MCF 10A (cell line): ENCODE measurements around the gene OPTC. TPM values are rescaled to one million over a fixed set of nuclear protein-coding genes. Genes with fewer than 3 reads are reported as not detected.

Experiments used
- BruUV-seq: library from RNA; stranded (reverse); fragments of 400-500 nt; replicated peaks from 2 replicates; lab custom pipeline; 2021; lab: Mats Ljungman, UMichigan
- CTCF ChIA-PET: fragments of 300-600 bp; sonication (Branson Sonifier 250); formaldehyde crosslinking; extraction: SDS; loops from one replicate; lab custom pipeline; 2021; ENCODE audit warnings: antibody characterized with exemption, inconsistent platforms; lab: Yijun Ruan, JAX
- POLR2A ChIA-PET: fragments of 300-600, 350-650 bp; sonication (Branson Sonifier 250); formaldehyde crosslinking; extraction: SDS; loops from one replicate; lab custom pipeline; 2020; ENCODE audit warnings: antibody characterized with exemption, inconsistent platforms; lab: Yijun Ruan, JAX
- DNase-seq: peaks from one replicate; pipeline ENCODE4 v3.0.0-alpha.2; 2018; ENCODE audit not compliant: unreplicated experiment
- H3K27ac Mint-ChIP-seq: one replicate; pipeline ENCODE4 v1.8.0; 2022; ENCODE audit warnings: mild to moderate bottlenecking, low read depth, mixed read lengths; ENCODE audit not compliant: unreplicated experiment
- H3K27me3 Mint-ChIP-seq: one replicate; pipeline ENCODE4 v1.8.0; 2022; ENCODE audit warnings: mixed read lengths; ENCODE audit not compliant: insufficient read depth, unreplicated experiment
- H3K36me3 Mint-ChIP-seq: one replicate; pipeline ENCODE4 v1.8.0; 2022; ENCODE audit warnings: mild to moderate bottlenecking, moderate library complexity, mixed read lengths; ENCODE audit not compliant: insufficient read depth, unreplicated experiment
- H3K4me1 Mint-ChIP-seq: one replicate; pipeline ENCODE4 v1.8.0; 2022; ENCODE audit warnings: mixed read lengths; ENCODE audit not compliant: insufficient read depth, unreplicated experiment
- H3K4me3 Mint-ChIP-seq: one replicate; pipeline ENCODE4 v1.8.0; 2022; ENCODE audit warnings: mild to moderate bottlenecking, moderate library complexity, mixed read lengths; ENCODE audit not compliant: unreplicated experiment
- H3K9me3 Mint-ChIP-seq: one replicate; pipeline ENCODE4 v1.8.0; 2022; ENCODE audit warnings: mixed read lengths; ENCODE audit not compliant: unreplicated experiment
- intact Hi-C: fragments of 100-400 bp; cut with micrococcal nuclease; formaldehyde crosslinking; loops from 2 replicates; pipeline ENCODE4 v1.14.1; 2022
- total RNA-seq: library from RNA; stranded (reverse); gene quantifications from 2 replicates; pipeline ENCODE4 v1.2.3, GENCODE V29; 2022
- TF ChIP-seq, protein P1 (sequence below): fragments of 200-600 bp; IDR thresholded peaks from one replicate; pipeline ENCODE4 v1.8.0; 2022; ENCODE audit warnings: antibody characterized with exemption, mild to moderate bottlenecking; ENCODE audit not compliant: unreplicated experiment

OPTC gene
- total RNA-seq, 1 experiment from 2014 or later, result not detected

- no TSS peak for BruUV-seq
- ChIA-PET POLR2A (no interaction called here), CTCF (interaction anchor here (0.5 to 38.6 kb wide), 7 partner anchors 11 to 384 kb away, joined by 3 to 981 read pairs (median 5); no protein-coding TSS in a partner anchor)
- no peak overlapping the region for H3K27ac Mint-ChIP-seq
- no peak for DNase-seq
- peaks cover 49% of the 10 kb centered on the region for H3K27me3 Mint-ChIP-seq
- H3K4me3 Mint-ChIP-seq, result no peak overlapping the region
- H3K36me3 Mint-ChIP-seq, result no peaks in the 10 kb centered on the region
- intact Hi-C loops, result loop anchor here (2.0 kb wide), 1 partner anchor 19 kb away; no protein-coding TSS in a partner anchor
- peaks cover 28% of the 10 kb centered on the region for H3K4me1 Mint-ChIP-seq
- H3K9me3 Mint-ChIP-seq, result no peaks in the 10 kb centered on the region
- TF ChIP-seq, protein P1, sequence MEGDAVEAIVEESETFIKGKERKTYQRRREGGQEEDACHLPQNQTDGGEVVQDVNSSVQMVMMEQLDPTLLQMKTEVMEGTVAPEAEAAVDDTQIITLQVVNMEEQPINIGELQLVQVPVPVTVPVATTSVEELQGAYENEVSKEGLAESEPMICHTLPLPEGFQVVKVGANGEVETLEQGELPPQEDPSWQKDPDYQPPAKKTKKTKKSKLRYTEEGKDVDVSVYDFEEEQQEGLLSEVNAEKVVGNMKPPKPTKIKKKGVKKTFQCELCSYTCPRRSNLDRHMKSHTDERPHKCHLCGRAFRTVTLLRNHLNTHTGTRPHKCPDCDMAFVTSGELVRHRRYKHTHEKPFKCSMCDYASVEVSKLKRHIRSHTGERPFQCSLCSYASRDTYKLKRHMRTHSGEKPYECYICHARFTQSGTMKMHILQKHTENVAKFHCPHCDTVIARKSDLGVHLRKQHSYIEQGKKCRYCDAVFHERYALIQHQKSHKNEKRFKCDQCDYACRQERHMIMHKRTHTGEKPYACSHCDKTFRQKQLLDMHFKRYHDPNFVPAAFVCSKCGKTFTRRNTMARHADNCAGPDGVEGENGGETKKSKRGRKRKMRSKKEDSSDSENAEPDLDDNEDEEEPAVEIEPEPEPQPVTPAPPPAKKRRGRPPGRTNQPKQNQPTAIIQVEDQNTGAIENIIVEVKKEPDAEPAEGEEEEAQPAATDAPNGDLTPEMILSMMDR, result no peak
Observed at GRCh38 chr1:203462143-203462542, 31.8 kb upstream of the OPTC start.

- Mint-ChIP-seq H3K9me3 (no peaks in the 10 kb centered on the region), H3K4me3 (no peak overlapping the region), H3K4me1 (peaks cover 28% of the 10 kb centered on the region), H3K27me3 (peaks cover 41% of the 10 kb centered on the region), H3K36me3 (no peaks in the 10 kb centered on the region), H3K27ac (no peak overlapping the region)
- intact Hi-C loops, result loop anchor here (2.0 kb wide), 1 partner anchor 18 kb away; no protein-coding TSS in a partner anchor
- POLR2A ChIA-PET, result interaction anchor here (1.0 to 1.1 kb wide), 2 partner anchors 18 to 53 kb away, joined by 3 to 5 read pairs; no protein-coding TSS in a partner anchor
- CTCF ChIA-PET, result interaction anchor here (0.5 to 38.6 kb wide), 10 partner anchors 16 to 383 kb away, joined by 3 to 981 read pairs (median 5); no protein-coding TSS in a partner anchor
- TF ChIP-seq, protein P1, result no peak
- DNase-seq, result peak; percentile 86
- no TSS peak for BruUV-seq
Observed at GRCh38 chr1:203462878-203463277, 31.1 kb upstream of the OPTC start.

GRCh38 chr1:203463469-203464062 lies 30.4 kb upstream of the OPTC start:
- no peak for DNase-seq
- Mint-ChIP-seq H3K4me3 (no peak overlapping the region), H3K36me3 (no peaks in the 10 kb centered on the region), H3K4me1 (peaks cover 28% of the 10 kb centered on the region), H3K9me3 (no peaks in the 10 kb centered on the region), H3K27me3 (peaks cover 35% of the 10 kb centered on the region), H3K27ac (no peak overlapping the region)
- TF ChIP-seq, protein P1, result no peak
- POLR2A ChIA-PET, result interaction anchor here (0.6 to 2.2 kb wide), 7 partner anchors 17 to 860 kb away, joined by 3 to 5 read pairs (median 3); partner anchors contain the start of gene BTG2
- BruUV-seq, result no TSS peak
- CTCF ChIA-PET, result interaction anchor here (0.5 to 38.6 kb wide), 15 partner anchors 10 to 1897 kb away, joined by 3 to 981 read pairs (median 4); no protein-coding TSS in a partner anchor
- intact Hi-C loops, result loop anchor here (2.0 kb wide), 1 partner anchor 17 kb away; no protein-coding TSS in a partner anchor

DNA sequence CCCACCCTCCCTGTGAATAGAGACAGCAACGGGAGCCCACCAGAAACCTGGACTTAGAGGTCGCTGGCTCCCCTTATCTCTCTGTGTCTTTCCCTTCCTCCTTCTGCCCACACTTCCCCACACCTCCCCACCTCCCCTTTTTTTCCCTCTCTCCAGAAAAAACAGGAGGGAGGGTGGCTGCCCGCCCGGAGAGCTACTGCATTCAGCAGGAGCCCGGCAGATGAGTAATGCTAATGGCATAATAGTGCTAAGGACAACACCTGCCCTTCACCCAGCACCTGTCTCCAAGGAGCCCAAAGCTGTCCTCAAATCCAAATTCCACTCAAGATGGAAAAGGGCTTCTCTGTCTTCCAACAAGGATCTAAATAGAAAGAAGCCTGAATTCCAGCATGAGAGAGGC lies 29.7 kb upstream of the OPTC start:
- Mint-ChIP-seq H3K27me3 (peaks cover 28% of the 10 kb centered on the region), H3K4me1 (peaks cover 28% of the 10 kb centered on the region), H3K9me3 (no peaks in the 10 kb centered on the region), H3K36me3 (no peaks in the 10 kb centered on the region), H3K4me3 (no peak overlapping the region), H3K27ac (no peak overlapping the region)
- TF ChIP-seq, protein P1, result no peak
- no TSS peak for BruUV-seq
- ChIA-PET CTCF (interaction anchor here (0.5 to 38.6 kb wide), 14 partner anchors 9 to 1898 kb away, joined by 3 to 981 read pairs (median 4); no protein-coding TSS in a partner anchor), POLR2A (interaction anchor here (1.0 to 2.2 kb wide), 4 partner anchors 17 to 162 kb away, joined by 3 to 5 read pairs (median 5); no protein-coding TSS in a partner anchor)
- peak; percentile 52 for DNase-seq
- intact Hi-C loops, result no loop called here
